DMS79 treated with DMSO at 0.1 percent for 48 hours (cell line): ENCODE measurements around the gene PCBP3.
A peak's percentile ranks its signal among the peaks of the same experiment; 100 is the strongest.
"Not testable (repeated sequence)": the region's sequence is repeated elsewhere in the genome, so short reads cannot be mapped to it uniquely, and the experiment has no call there.

Experiments used
- DNase-seq: peaks from one replicate; lab custom pipeline; 2025; lab: John Stamatoyannopoulos, UW

PCBP3 gene

GRCh38 chr21:45643021-45643980, at the start of gene PCBP3:
Gene PCBP3 (plus strand): TSS chr21:45643725. CDS start chr21:45850086, 206,361 bp downstream.
- peak; percentile 80 for DNase-seq

- DNase-seq: no peak
Observed at GRCh38 chr21:45594721-45595489, 48.6 kb upstream of the PCBP3 start.

GRCh38 chr21:45595574-45596295, 47.8 kb upstream of the PCBP3 start:
- no peak for DNase-seq

GRCh38 chr21:45596704-45597318, 46.7 kb upstream of the PCBP3 start:
- DNase-seq: peak; percentile 54

GRCh38 chr21:45598109-45598508, 45.4 kb upstream of the PCBP3 start:
- no peak for DNase-seq

GRCh38 chr21:45598666-45599065, 44.9 kb upstream of the PCBP3 start:
- DNase-seq: no peak

- DNase-seq: no peak
Observed at GRCh38 chr21:45599146-45599581, 44.4 kb upstream of the PCBP3 start.

- no peak for DNase-seq
Observed at GRCh38 chr21:45600248-45600647, 43.3 kb upstream of the PCBP3 start.

GRCh38 chr21:45601551-45601950, 42.0 kb upstream of the PCBP3 start:
- DNase-seq: no peak

- DNase-seq: no peak
Observed at GRCh38 chr21:45602106-45602505, 41.4 kb upstream of the PCBP3 start.

GRCh38 chr21:45603481-45603880, 40.0 kb upstream of the PCBP3 start:
- DNase-seq: no peak

GRCh38 chr21:45604681-45605080, 38.8 kb upstream of the PCBP3 start:
- not testable (repeated sequence) for DNase-seq

- DNase-seq: peak; percentile 18
Observed at GRCh38 chr21:45607021-45607908, 36.3 kb upstream of the PCBP3 start.

- DNase-seq: no peak
Observed at GRCh38 chr21:45607909-45608295, 35.6 kb upstream of the PCBP3 start.

GRCh38 chr21:45608747-45609470, 34.6 kb upstream of the PCBP3 start:
- DNase-seq: peak; percentile 6

GRCh38 chr21:45609616-45610015, 33.9 kb upstream of the PCBP3 start:
- DNase-seq: peak; percentile 30

- no peak for DNase-seq
Observed at GRCh38 chr21:45611296-45611695, 32.2 kb upstream of the PCBP3 start.

GRCh38 chr21:45611939-45612664, 31.4 kb upstream of the PCBP3 start:
- no peak for DNase-seq

- DNase-seq: not testable (repeated sequence)
Observed at GRCh38 chr21:45612665-45613019, 30.9 kb upstream of the PCBP3 start.
